HUDEP-2 (cell line): ENCODE data around the gene S100A7.
"Not testable (repeated sequence)": the region's sequence is repeated elsewhere in the genome, so short reads cannot be mapped to it uniquely, and the experiment has no call there.

Experiments
- DNase-seq, 76 experiments: peaks; one replicate each; lab custom pipeline; 2025; ENCODE audit not compliant: unreplicated experiment in 76 of 76; lab: John Stamatoyannopoulos, UW

Gene S100A7

GRCh38 chr1:153478047-153478691 lies 17.7 kb upstream of the S100A7 start:
- no peak for DNase-seq

GRCh38 chr1:153476491-153477093 lies 16.1 kb upstream of the S100A7 start:
- DNase-seq: no peak

DNA sequence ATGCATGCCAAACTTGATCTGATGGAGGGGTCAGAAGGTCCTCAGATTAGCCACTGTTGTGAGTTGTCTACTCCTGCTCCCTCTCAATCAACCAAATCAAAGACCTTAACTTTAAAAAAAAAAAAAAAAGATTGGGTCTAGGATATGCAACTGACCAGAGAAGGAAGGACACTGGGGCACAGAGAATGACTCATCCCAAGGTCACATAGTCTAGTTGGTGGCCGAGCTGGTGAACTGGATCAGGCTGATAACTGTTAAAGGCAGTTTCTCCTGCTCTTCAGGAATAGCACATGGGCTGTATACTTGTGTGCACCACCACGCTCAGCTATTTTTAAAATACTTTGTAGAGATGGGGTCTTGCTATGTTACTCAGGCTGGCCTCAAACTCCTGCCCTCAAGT lies 14.8 kb upstream of the S100A7 start:
- peak in 2 of 76 experiments; percentile 2 to 27 for DNase-seq

DNA sequence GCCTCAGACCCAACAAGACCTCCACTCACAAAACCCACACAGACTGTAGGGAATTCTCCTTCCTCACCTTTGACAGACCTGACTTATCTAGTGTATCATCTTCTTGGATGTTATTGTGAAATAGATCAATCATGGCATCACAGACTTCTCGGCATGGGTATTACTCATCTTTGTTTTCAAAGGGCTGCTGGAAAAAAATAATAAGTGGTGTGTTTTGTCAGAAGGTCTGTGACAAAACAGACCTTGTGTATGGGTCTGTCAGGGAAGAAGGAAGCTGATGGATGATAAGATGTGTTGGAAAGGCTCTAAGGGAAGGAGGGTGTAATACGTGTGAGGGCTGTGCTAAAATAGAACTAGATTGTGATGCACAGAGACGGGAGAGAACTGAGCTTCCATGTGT lies 13.9 kb upstream of the S100A7 start:
- DNase-seq: no peak

DNA sequence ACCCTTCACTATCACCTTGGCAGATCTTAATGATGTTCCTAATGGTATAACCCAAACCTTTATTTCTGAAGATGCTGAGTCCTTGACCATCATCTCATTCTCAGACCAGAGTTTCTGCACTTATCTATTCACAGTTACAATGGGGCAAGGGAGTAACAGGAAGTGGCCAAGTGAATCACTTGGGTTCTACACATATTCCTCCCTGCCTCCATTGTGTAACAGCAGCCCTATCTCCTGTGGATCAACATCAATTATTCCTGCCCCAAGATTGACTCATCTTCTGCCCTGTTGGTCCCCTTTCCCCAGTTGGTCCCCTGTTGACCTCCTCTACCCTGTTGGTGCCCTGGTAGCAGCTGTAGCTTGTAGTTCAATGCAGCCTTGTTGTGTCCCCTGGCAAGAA lies 10.3 kb upstream of the S100A7 start:
- peak in 1 of 76 experiments; percentile 5 for DNase-seq

- DNase-seq: no peak
Measured at GRCh38 chr1:153466908-153467307, 6.5 kb upstream of the S100A7 start.

GRCh38 chr1:153465811-153466636 lies 5.6 kb upstream of the S100A7 start:
- DNase-seq: peak in 66 of 76 experiments; percentile 7 to 79 (median 46)

GRCh38 chr1:153462741-153463140 lies 2.3 kb upstream of the S100A7 start:
- not testable (repeated sequence) for DNase-seq

- no peak for DNase-seq
Measured at GRCh38 chr1:153459655-153460054, 796 bp downstream of the S100A7 start.

DNA sequence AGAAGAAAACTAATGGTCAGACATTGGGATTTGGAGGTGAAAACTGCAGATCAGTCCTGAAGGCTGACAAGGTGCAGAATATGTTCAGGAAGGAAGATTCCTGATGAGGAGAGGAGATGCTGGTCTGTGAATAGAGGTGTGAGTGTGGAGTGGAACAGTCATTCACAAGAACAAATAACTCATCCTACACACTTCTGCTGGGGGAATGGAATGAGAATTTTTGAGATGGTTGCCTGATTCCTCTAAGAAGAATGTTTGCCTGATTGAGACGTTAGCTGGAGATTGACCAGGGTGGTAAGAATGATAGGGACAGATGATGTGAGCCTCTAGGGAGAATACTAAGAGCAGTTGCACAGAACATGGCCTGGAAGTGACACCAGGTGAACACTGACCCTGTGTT lies 4.1 kb downstream of the S100A7 start:
- no peak for DNase-seq

DNA sequence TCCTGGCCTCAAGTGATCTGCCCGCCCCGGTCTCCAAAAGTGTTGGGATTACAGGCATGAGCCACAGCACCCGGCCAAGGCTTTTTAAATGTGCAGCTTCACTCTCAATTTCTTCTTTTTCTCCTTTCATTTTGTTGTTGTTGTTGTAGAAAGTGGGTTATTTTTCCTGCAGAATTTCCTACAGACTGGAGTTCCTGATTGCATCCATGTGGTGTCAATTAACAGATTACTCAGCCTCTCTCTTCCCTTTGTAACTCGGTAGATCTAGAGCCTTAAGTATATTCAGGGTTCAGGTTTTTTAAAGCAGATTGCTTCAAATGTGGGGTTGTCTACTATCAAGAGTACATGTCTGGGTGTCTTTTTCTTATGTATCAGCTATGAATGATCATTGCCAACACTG lies 11.6 kb downstream of the S100A7 start:
- DNase-seq: not testable (repeated sequence)

GRCh38 chr1:153447498-153448170 lies 12.8 kb downstream of the S100A7 start:
- no peak for DNase-seq

- DNase-seq: no peak
Measured at GRCh38 chr1:153444078-153444477, 16.4 kb downstream of the S100A7 start.

- no peak for DNase-seq
Measured at GRCh38 chr1:153443486-153443885, 17.0 kb downstream of the S100A7 start.

DNA sequence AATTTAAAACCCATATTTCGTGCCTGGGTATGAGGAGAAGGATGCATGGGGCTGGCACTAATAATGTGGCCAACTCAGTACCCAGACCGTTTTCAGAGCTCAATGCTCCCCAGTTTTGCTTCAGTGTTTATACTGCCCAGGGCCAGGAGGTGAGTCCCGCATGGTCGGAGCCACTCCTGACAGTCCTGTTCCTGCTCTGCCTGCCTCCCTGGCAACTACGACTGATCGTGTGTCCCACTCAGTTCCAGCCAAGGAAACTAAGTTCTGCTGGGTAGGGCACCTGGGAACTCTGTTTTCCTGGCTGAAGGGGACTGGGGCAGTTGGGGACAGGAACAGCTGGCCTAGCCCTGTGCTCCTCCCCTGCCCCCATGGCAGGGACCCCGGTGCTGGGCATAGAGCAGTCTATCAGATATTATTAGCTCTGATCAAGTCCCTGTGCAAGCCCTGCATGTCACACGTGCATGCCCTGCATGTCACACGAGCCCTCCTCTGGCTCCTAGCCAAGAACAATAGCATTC lies 19.2 kb downstream of the S100A7 start:
- DNase-seq: no peak

DNA sequence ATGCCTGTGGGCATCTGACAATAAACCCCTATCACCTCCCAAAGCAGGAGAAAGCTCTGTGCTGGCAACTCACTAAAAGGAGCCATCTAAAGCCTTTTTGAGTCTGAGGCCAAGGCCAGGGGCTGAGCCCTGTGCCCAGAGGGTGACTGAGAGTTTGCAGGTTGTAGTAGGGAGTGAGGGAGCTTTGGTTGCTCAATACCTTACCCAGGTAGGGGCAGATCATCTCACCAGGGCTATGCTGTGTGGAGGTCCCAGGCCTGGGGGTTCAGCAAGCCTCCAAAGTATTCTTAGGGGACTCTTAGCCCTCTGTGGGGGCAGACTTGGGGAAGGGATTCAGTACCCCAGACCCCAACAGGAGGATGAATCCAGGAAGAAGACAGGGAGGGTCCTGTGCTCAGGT lies 21.2 kb downstream of the S100A7 start:
- no peak for DNase-seq

DNA sequence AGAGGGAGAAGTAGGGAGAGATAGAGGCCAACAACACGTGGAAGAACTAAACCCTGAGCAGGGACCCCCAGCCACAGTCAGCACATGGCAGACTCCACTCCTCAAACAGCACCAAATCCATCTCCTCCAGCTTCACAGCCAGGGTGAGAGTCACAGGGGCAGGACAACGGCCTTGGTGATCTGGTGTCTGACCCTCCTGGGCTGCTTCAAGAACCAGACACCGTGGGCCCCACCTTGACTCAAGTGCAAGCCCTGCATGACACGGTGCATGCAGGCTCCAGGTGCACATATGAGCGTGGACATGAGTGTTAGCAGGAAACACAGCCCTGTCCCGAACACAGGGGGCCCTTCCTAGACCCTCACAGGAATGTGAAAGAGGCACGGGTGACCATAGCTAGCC lies 21.9 kb downstream of the S100A7 start:
- no peak for DNase-seq

DNA sequence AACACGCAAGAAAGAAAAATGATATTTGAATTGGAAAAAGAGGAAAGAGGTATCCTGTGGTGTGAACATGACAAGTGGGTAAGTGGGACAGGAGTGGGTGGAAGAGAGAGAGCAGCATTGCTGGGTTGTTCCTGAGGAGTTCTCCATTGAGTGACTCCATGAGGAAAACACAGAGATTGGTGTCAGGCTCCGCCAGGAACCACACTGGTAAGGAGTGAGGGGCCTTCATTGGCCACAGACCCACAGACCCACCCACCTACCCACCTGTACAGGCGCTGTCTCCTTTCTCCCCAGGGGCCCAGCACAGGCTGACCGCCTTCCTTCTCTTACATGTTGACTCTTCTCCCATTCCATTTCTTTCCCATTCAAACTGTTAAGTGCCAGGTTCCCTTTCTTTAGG lies 23.2 kb downstream of the S100A7 start:
- DNase-seq: no peak

DNA sequence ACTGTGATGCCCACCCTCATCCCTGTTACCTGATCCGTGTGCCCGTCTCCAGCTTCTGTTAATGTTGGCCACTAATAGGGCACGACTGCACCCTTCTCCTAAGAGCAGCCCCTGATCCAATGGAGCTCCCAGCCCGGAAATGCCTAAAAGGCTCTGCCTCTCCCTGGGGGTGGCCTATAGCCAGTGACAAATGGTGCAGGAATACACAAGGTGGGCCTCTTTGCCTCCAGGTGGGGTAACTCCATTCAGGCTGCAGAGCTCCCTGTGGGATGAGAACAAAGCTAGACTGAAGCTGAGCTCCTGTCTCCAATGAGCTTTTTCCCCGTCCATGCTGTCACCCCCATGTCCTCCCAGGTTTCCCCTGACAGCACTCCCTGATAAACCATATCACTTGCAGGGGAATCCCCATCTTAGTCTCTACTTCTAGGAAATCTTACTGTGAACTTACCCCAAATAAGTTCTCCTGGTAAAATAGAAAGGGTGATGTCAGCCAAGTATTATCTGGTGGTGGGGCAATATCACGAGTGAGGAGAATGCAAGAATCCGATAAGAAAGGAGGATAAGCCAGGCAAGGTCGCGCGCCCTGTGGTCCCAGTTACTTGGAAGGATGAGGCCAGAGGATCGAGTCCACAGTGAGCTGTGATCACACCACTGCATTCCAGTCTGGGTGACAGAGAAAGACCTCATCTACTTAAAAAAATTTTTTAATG lies 25.6 kb downstream of the S100A7 start:
- peak in 66 of 76 experiments; percentile 8 to 81 (median 49) for DNase-seq
